Activated T-helper 1 cell treated with Interleukin-2 at 50 U/mL for 16 hours (primary cell): ENCODE data around the gene SEMA3G.

ENCODE experiments used
- DNase-seq: peaks from one replicate; pipeline ENCODE4 v3.0.0-alpha.2; 2020; ENCODE audit warnings: low read depth

The SEMA3G gene

GRCh38 chr3:52453496-52454249 is 8.8 kb upstream of the SEMA3G start, which contains the start of gene TNNC1:
Gene TNNC1, minus strand, starts transcription at chr3:52454041. Its CDS starts 26 bp downstream, at chr3:52454015.
- no peak for DNase-seq

DNA sequence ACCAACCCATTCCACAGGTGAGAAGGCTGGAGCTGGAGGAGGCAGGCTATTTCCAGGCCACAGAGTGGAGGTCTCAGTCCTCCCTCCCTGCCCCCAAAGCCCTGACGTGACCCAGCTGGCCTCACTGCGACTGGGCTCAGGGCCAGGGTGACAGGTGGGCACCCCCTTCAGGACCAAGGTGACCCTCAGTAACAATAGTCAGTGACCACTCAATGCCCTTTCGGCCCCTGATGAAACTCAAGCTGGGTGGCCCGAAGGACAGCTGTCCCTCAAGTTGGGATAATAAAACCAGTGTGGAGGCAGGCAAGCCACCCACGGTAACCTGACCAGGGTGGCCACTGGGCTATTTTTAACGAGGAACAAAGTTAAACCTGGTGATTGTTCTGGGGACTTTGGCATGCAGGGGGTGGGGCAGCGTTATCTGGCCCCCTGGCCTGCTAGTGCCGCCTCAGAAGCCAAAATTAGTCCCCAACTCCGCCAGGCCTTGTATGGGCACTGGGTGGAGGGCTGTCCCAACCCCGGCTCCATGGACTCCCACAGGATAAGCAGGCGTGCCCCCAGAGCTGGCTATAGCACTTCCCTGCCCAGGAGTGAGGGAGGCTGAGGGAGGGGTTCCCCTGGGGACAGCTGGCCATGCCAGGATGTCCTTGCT is 7.8 kb upstream of the SEMA3G start:
- no peak for DNase-seq

- no peak for DNase-seq
These were observed 7.2 kb upstream of the SEMA3G start for GRCh38 chr3:52452126-52452525.

DNA sequence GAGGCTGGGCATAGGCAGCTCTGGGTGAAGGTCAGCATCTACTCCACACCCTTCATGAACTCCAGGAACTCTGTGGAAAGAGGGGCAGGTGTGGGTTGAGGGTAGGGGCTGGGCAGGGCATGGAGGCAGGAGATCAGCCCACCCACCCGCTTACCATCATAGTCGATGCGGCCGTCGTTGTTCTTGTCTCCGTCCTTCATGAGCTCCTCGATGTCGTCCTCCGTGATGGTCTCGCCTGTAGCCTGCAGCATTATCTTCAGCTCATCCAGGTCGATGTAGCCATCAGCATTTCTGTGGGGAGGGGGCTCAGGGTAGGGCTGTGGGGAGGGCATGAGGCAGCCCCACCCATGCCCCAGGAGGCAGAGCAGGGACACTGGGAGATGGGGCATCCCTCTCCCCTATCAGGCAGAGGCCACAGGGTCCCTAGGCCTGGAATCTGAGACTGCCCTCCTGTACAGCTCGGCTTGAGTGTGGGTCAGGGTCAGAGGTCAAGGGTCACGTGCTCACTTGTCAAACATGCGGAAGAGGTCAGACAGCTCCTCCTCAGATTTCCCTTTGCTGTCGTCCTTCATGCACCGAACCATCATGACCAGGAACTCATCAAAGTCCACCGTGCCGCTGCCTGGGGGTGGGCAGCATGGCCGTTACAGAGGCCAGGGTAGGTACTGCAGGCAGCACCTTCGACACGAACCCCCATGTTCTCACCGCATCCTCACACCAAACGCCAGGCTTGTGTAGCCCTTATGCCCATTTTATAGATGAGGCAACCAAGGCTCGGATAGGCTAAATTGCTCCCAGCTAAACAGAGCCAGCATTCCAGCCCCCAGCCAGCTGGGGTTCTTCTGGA is 6.6 kb upstream of the SEMA3G start:
- no peak for DNase-seq

DNA sequence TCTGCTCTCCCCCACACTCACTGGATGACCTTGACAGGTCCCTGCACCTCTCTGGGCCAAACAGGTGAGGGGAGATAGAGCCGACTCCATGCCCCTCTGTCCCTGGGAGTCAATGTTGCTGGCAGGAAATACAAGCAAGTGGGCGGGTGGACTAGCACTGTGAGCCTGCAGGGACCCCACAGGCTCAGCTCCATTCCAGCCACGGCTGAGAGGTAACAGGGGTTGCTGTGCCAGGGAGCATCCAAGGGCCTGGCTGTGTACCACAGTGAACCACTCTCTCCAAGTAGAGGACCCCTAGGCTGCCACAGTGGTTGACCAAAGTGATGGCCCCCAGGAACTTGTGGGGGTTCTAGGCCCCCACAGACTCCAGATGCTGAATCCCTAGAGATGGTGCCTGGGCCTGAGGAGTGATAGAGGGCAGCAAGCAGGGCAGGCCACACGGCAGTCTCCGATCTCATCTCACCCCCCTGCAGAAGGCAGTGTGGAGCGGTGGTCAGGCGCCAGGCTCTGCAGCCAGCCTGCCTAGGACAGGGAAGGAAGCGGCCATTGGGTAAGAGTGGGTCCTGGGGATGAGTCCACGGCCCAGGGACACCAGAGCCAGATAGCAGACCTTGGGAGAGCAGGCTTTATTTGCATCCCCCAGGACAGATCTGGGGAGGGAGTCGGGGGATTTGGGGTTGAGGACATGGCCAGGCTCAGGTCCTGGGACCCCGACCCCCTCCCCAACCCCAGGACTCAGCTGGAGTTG is 5.8 kb upstream of the SEMA3G start:
- DNase-seq, result no peak

GRCh38 chr3:52447512-52448355 is 2.8 kb upstream of the SEMA3G start:
- DNase-seq, result no peak

GRCh38 chr3:52446631-52447511 is 2.0 kb upstream of the SEMA3G start:
- DNase-seq, result peak; percentile 49

GRCh38 chr3:52446042-52446441 is 1.1 kb upstream of the SEMA3G start:
- DNase-seq, result no peak

- DNase-seq, result no peak
These were observed 864 bp downstream of the SEMA3G start for GRCh38 chr3:52443791-52444687.

DNA sequence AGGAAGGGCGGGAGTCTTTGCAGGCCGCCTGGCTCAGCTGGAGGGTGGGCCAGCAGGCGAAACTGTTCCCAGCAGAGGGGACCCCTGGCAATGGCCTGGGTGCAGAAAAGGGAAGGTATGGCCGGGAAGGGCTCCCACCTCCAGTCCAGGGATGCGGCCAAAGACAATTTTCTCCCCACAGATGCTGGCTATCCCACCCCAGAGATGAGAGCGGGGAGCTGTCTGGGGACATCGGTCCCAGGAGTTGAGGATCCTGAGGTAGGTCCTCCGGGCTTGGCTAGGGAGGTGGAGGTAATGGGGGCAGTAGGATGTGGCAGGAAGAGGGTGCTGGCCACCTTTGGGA is 1.7 kb downstream of the SEMA3G start:
- no peak for DNase-seq

DNA sequence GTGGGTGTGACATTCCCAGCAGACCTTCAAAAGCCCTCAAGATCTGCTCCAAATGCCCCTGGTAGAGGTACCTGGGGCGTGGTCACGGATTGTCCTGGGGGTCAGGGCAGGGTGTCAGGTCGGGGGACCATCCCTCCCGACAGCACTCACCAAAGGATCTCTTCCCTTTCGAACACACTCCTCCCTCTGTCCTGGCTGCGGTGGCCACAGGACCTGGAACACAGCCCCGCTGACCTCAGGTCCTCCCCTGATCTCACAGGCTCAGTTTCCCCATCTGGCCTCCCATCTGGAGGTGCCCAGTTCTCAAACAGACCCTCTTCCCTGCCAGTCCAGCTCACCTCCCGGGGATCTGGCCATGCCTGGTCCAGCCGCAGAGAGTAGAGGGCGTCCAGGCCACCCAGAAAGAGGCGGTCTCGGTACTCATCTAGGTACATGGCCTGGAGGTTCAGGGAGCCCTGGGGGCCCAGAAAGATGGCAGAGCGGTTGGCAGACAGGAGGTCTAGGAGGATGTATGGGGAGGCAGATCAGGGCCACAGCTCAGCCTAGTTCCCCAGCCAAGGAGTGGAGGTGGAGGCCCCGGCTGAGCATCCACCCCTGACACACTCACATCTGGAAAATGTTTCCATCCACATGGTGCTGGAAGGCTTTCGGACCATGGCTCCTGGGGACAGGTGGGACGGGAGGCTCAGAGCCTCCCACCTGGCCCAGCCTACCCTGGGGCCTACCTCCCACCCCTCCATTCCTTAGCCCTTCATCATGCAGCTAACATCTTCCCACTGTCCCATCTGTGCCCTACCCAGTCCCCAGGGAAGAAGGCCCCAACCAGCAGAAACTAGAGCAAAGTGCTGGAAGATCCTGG is 2.3 kb downstream of the SEMA3G start:
- DNase-seq, result no peak

DNA sequence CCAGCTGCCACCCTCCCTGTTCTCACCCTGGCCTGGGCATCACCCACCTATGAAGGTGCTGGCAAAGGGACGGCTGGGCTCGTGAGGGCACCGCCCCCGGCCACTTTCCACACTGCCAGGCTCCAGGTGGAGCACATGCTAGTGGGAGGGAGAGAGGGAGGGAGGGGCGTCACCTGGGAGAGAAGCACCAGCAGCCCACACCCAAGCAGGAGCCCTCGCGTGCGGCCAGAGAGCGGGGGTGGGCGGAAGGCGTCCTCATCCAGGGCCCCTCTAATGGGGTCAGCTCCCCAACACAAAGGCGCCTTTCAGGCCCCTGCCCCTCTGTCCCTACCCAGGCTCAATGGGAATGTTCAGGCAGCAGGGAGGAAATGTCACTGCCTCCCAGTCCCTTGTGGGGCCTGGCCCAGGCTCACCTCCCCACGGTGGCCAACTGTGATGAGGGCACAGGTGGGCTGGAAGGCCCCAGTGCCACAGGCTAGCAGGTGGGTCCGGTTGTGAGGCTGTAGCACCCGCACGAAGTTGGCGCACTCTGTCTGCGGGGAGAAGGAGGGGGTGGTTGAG is 3.1 kb downstream of the SEMA3G start:
- DNase-seq, result no peak

DNA sequence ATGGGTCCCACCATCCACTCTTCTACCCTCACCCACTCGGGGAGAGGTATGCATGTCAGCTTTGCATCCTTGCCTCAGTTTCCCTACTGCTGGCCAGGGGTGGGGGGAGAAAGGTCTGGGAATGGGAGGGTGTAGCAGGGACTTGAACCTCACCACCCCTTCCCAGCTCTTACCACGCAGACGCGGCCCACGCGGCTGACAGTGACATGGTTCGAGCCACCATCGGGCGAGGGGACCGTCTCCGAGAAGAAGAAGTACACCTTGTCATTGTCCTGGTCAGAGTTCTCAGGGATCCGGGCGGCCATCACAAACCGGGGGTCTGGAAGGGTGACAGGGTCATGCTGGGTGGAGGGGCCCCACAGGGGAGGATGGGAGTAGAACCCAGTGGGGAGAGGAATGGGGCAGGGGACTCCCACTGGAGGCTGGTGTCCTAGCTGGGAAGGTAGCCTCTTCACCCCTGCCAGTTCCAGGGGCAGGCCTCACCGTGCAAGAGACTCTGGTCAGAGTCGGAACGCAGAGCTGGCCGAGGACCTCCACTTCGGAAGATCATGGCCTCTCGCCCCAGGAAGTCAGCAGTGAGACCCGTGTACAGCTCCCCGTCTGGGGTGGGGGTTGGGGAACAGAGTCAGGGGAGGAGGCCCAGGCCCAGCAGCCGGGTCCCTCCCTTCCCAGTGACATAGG is 3.7 kb downstream of the SEMA3G start:
- no peak for DNase-seq

DNA sequence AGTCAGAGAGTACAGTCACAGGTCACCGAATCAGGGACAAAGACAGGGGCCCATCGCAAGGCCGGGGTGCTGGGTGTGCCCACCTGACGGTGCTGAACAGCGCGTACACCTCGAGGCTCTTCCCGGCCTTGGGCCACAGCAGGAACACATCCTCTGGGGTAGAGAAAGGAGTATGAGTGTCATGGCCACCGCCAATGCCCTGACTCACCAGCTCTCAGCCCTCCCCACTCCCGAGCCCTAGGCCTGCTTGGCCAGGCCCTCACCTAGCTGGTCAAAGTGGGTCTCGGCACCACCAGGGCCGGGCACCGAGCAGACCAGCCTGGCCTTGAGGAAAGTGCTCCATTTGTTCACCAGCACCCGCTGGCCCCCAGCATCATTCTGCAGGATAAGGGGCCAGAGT is 4.2 kb downstream of the SEMA3G start:
- no peak for DNase-seq

GRCh38 chr3:52440249-52440551 is 4.7 kb downstream of the SEMA3G start:
- DNase-seq, result no peak

DNA sequence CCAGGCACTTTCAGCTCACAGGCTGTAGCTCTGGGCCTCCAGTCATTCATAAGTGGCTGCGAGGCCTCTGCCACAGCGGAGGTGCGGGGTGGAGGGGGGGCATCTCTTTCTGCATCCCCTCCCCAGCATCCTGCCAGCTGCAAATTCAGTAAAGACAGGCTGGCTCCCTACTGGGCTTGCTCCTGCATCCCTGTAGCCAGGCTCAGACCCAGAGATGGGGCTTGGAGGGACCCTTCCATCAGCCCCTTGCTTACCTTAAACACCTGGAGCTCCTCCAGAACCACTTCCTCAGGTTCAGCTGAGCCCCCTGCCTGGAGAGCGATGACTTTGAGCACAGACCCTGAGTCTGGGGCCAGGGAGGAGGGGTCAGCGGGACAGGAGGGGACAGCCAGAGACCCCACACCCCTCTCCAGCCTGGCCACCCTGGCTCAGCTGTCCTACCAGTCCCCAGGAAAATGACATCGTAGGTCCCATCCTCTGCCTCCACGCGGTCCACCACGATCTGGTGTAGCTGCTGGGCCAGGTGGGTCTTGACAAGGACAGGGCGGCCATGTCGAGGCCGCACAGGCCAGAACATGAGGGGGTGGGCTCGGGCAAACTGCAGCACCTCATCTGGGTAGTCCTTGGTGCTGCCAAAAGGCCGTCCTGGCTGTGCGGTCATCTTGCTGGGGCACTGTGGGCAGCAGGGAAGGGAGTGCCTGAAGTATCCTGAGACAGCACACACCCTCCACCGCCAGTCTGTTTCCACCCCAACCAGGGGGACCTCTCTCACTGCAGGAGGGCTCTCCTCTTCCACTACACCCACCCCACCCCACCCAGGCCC is 5.3 kb downstream of the SEMA3G start:
- DNase-seq, result no peak
